Left forelimb (tissue), 1 donor: ENCODE results near the gene CLCF1.

Source experiments
- DNase-seq: peaks from one replicate; pipeline ENCODE4 v3.0.0-alpha.2; 2018; ENCODE audit warnings: low spot score

CLCF1 gene

GRCh38 chr11:67374571-67375281, 1.3 kb upstream of the CLCF1 start:
- DNase-seq, result no peak

GRCh38 chr11:67373648-67374570, 511 bp upstream of the CLCF1 start:
- no peak for DNase-seq

- no peak for DNase-seq
Measured at GRCh38 chr11:67372321-67372992, 941 bp downstream of the CLCF1 start.

- no peak for DNase-seq
Measured at GRCh38 chr11:67371911-67372320, 1.5 kb downstream of the CLCF1 start.

- DNase-seq, result no peak
Measured at GRCh38 chr11:67371189-67371910, 2.0 kb downstream of the CLCF1 start.

- DNase-seq, result no peak
Measured at GRCh38 chr11:67370351-67371076, 2.9 kb downstream of the CLCF1 start.

- DNase-seq, result no peak
Measured at GRCh38 chr11:67369801-67370284, 3.6 kb downstream of the CLCF1 start.

- DNase-seq, result no peak
Measured at GRCh38 chr11:67369275-67369674, 4.1 kb downstream of the CLCF1 start.

GRCh38 chr11:67368621-67369020, 4.8 kb downstream of the CLCF1 start:
- no peak for DNase-seq

GRCh38 chr11:67367761-67368227, 5.6 kb downstream of the CLCF1 start:
- DNase-seq, result no peak

- DNase-seq, result no peak
Measured at GRCh38 chr11:67366961-67367760, 6.2 kb downstream of the CLCF1 start.

GRCh38 chr11:67366546-67366945, 6.9 kb downstream of the CLCF1 start:
- no peak for DNase-seq

GRCh38 chr11:67365736-67366444, 7.5 kb downstream of the CLCF1 start:
- DNase-seq, result no peak

- DNase-seq, result no peak
Measured at GRCh38 chr11:67364783-67365722, 8.3 kb downstream of the CLCF1 start.

GRCh38 chr11:67364169-67364568, 9.2 kb downstream of the CLCF1 start:
- DNase-seq, result no peak

- DNase-seq, result no peak
Measured at GRCh38 chr11:67357831-67358670, 15.3 kb downstream of the CLCF1 start.

- DNase-seq, result no peak
Measured at GRCh38 chr11:67356864-67357561, 16.4 kb downstream of the CLCF1 start.
